H7 (cell line): ENCODE measurements around the gene TEX53. TPM values are rescaled to one million over a fixed set of nuclear protein-coding genes. Genes with fewer than 3 reads are reported as not detected.

Experiments
- DNase-seq: peaks from one replicate; pipeline ENCODE4 v3.0.0; 2012
- H3K27me3 ChIP-seq: 2 replicates; pipeline ENCODE4 v1.6.0; 2011; ENCODE audit warnings: mild to moderate bottlenecking, low read length; ENCODE audit not compliant: control insufficient read depth, insufficient read depth
- H3K36me3 ChIP-seq: replicated peaks from 2 replicates; pipeline ENCODE4 v1.5.1; 2011; ENCODE audit warnings: low read length; ENCODE audit not compliant: control insufficient read depth, insufficient read depth
- H3K4me3 ChIP-seq: 2 replicates; pipeline ENCODE4 v1.5.1; 2011; ENCODE audit warnings: low read depth, mild to moderate bottlenecking, control low read depth, low read length, moderate library complexity; ENCODE audit not compliant: insufficient read depth
- total RNA-seq: library from RNA; depleted of rRNA; stranded (reverse); fragments of >200 nt; shearing (Covaris generic); gene quantifications from 2 replicates; pipeline ENCODE4 v1.2.3, GENCODE V29; 2014

The TEX53 gene
- total RNA-seq, 1 experiment from 2014 or later, result not detected

- DNase-seq, result no peak
- H3K27me3 ChIP-seq, result no peaks in the 10 kb centered on the region
- H3K36me3 ChIP-seq, result no peaks in the 10 kb centered on the region
- no peak overlapping the region for H3K4me3 ChIP-seq
These were observed 30.8 kb upstream of the TEX53 start for GRCh38 chr9:114688379-114688778.

GRCh38 chr9:114687034-114687433, 29.4 kb upstream of the TEX53 start:
- Histone ChIP-seq H3K36me3 (no peaks in the 10 kb centered on the region), H3K4me3 (no peak overlapping the region), H3K27me3 (no peaks in the 10 kb centered on the region)
- no peak for DNase-seq

- DNase-seq, result no peak
- Histone ChIP-seq H3K36me3 (no peaks in the 10 kb centered on the region), H3K4me3 (no peak overlapping the region), H3K27me3 (no peaks in the 10 kb centered on the region)
These were observed 28.3 kb upstream of the TEX53 start for GRCh38 chr9:114685951-114686350.

- no peaks in the 10 kb centered on the region for H3K36me3 ChIP-seq
- H3K27me3 ChIP-seq, result no peaks in the 10 kb centered on the region
- H3K4me3 ChIP-seq, result no peak overlapping the region
- no peak for DNase-seq
These were observed 26.4 kb upstream of the TEX53 start for GRCh38 chr9:114684036-114684435.

GRCh38 chr9:114682846-114683245, 25.2 kb upstream of the TEX53 start:
- H3K4me3 ChIP-seq, result no peak overlapping the region
- no peaks in the 10 kb centered on the region for H3K27me3 ChIP-seq
- no peaks in the 10 kb centered on the region for H3K36me3 ChIP-seq
- DNase-seq, result no peak

GRCh38 chr9:114681594-114682332, 24.2 kb upstream of the TEX53 start, which contains the start of gene TEX48:
TEX48 (minus strand) TSS chr9:114682192; CDS start chr9:114671723, 10,469 bp downstream.
- peak; percentile 73 for DNase-seq
- Histone ChIP-seq H3K36me3 (no peaks in the 10 kb centered on the region), H3K27me3 (no peaks in the 10 kb centered on the region), H3K4me3 (no peak within 1 kb of the TSS)

- no peak for DNase-seq
These were observed 22.8 kb upstream of the TEX53 start for GRCh38 chr9:114680259-114681001.

GRCh38 chr9:114678795-114679194, 21.2 kb upstream of the TEX53 start:
- no peaks in the 10 kb centered on the region for H3K36me3 ChIP-seq
- no peak for DNase-seq
- H3K4me3 ChIP-seq, result no peak overlapping the region
- no peaks in the 10 kb centered on the region for H3K27me3 ChIP-seq

More at GRCh38 chr9:114680259-114681001, 22.8 kb upstream of the TEX53 start:
- H3K27me3 ChIP-seq, result no peaks in the 10 kb centered on the region
- no peak overlapping the region for H3K4me3 ChIP-seq
- H3K36me3 ChIP-seq, result no peaks in the 10 kb centered on the region

- H3K36me3 ChIP-seq, result no peaks in the 10 kb centered on the region
- DNase-seq, result no peak
These were observed 20.5 kb upstream of the TEX53 start for GRCh38 chr9:114678130-114678529.

GRCh38 chr9:114677418-114677817, 19.8 kb upstream of the TEX53 start:
- no peak overlapping the region for H3K4me3 ChIP-seq
- no peak for DNase-seq
- no peaks in the 10 kb centered on the region for H3K36me3 ChIP-seq
- H3K27me3 ChIP-seq, result no peaks in the 10 kb centered on the region

More at GRCh38 chr9:114678130-114678529, 20.5 kb upstream of the TEX53 start:
- Histone ChIP-seq H3K27me3 (no peaks in the 10 kb centered on the region), H3K4me3 (no peak overlapping the region)

- no peak for DNase-seq
- H3K4me3 ChIP-seq, result no peak overlapping the region
- H3K36me3 ChIP-seq, result no peaks in the 10 kb centered on the region
- no peaks in the 10 kb centered on the region for H3K27me3 ChIP-seq
These were observed 19.3 kb upstream of the TEX53 start for GRCh38 chr9:114676901-114677300.

- Histone ChIP-seq H3K27me3 (no peaks in the 10 kb centered on the region), H3K36me3 (no peaks in the 10 kb centered on the region), H3K4me3 (no peak overlapping the region)
- no peak for DNase-seq
These were observed 17.4 kb upstream of the TEX53 start for GRCh38 chr9:114674798-114675540.

- Histone ChIP-seq H3K36me3 (no peaks in the 10 kb centered on the region), H3K27me3 (no peaks in the 10 kb centered on the region), H3K4me3 (no peak overlapping the region)
- DNase-seq, result no peak
These were observed 16.6 kb upstream of the TEX53 start for GRCh38 chr9:114674076-114674797.

- no peak overlapping the region for H3K4me3 ChIP-seq
- DNase-seq, result no peak
- no peaks in the 10 kb centered on the region for H3K36me3 ChIP-seq
- no peaks in the 10 kb centered on the region for H3K27me3 ChIP-seq
These were observed 14.0 kb upstream of the TEX53 start for GRCh38 chr9:114671605-114672004.
